Spinal cord (tissue), 10 donors: ENCODE data around the gene AMER2. TPM values are rescaled to one million over a fixed set of nuclear protein-coding genes. Genes with fewer than 3 reads are reported as not detected.

Experiments
- DNase-seq, 6 donors: peaks; one replicate each; pipeline versions ENCODE4 v3.0.0 to v3.0.0-alpha.2; 2013 to 2015; ENCODE audit warnings: low spot score in 6 of 6, low read depth in 4 of 6
- H3K27ac ChIP-seq: one replicate; pipeline ENCODE4 v1.5.1; 2013; ENCODE audit warnings: low read depth, low read length, control low read depth
- H3K27me3 ChIP-seq: one replicate; pipeline ENCODE4 v1.6.1; 2013; ENCODE audit warnings: low read length; ENCODE audit not compliant: control insufficient read depth, insufficient read depth
- H3K36me3 ChIP-seq: one replicate; pipeline ENCODE4 v1.6.1; 2013; ENCODE audit warnings: low read length; ENCODE audit not compliant: control insufficient read depth, insufficient read depth
- H3K4me1 ChIP-seq: one replicate; pipeline ENCODE4 v1.6.1; 2013; ENCODE audit warnings: low read length; ENCODE audit not compliant: control insufficient read depth, insufficient read depth
- H3K4me3 ChIP-seq: one replicate; pipeline ENCODE4 v1.5.1; 2013; ENCODE audit warnings: low read depth, low read length, control low read depth
- H3K9me3 ChIP-seq: one replicate; pipeline ENCODE4 v1.6.1; 2013; ENCODE audit warnings: low read length; ENCODE audit not compliant: control insufficient read depth, insufficient read depth
- WGBS: methylation state at CpG from one replicate; pipeline ENCODE4 v1.1.5; 2013; ENCODE audit warnings: missing lambda C conversion rate; ENCODE audit not compliant: insufficient coverage; 5-methylcytosine and 5-hydroxymethylcytosine counted together
- polyA plus RNA-seq, 2 donors: library from polyadenylated mRNA; unstranded; fragments of 120-200 nt; gene quantifications; one replicate each; pipeline ENCODE4 v1.2.1, GENCODE V29; 2013; ENCODE audit not compliant: insufficient read length in 2 of 2
- small RNA-seq: library from RNA; depleted of rRNA; stranded (forward); fragments of <200 nt; gene quantifications from one replicate; pipeline ENCODE3, GENCODE V24; 2014; ENCODE audit warnings: low replicate concordance
- total RNA-seq, 2 donors: library from RNA; depleted of rRNA in 1 of 2; stranded (reverse); fragments of 120-200 nt in 1 of 2; fragments of >200 nt in 1 of 2; gene quantifications; one replicate each; pipeline versions ENCODE4 v1.2.3 to v1.2.4, GENCODE V29; 2013 to 2014
- donor health status: healthy.

Gene AMER2
- total and polyA plus RNA-seq, 4 donors: 21.0 to 81.6 (median 35.5) TPM

DNA sequence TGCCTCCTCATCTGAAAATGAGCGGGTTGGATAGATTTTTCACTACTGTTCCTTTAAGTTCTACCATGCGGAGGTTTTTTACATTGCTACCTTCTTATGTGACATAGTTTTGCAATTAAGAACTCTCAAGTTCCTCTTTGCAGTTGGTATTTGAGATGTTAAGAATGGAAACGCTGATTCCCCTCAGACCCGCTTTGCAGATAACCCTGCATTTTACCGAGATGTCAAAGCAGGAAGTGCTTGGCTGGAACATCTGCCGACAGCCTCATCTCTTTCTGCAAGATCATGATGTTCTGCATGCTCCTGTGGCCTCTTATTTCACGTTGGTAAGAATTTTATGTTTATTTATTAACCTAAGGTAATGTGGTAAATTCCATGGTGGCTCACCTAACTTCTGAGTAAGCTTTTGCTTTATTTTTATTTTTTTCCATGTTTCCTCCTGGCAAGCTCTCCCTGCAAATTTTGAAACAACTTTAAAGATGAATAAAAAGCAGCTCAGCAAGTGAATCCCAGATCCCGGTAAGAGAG is 53.6 kb downstream of the AMER2 start:
- Histone ChIP-seq H3K27me3 (no peaks in the 10 kb centered on the region), H3K4me3 (no peak overlapping the region), H3K27ac (no peak overlapping the region), H3K9me3 (peaks cover 2% of the 10 kb centered on the region), H3K36me3 (no peaks in the 10 kb centered on the region), H3K4me1 (peaks cover 6% of the 10 kb centered on the region)
- peak in 1 of 6 donors; percentile 67 for DNase-seq
- 80% methylated on average over 1 of the region's 8 CpGs for WGBS

DNA sequence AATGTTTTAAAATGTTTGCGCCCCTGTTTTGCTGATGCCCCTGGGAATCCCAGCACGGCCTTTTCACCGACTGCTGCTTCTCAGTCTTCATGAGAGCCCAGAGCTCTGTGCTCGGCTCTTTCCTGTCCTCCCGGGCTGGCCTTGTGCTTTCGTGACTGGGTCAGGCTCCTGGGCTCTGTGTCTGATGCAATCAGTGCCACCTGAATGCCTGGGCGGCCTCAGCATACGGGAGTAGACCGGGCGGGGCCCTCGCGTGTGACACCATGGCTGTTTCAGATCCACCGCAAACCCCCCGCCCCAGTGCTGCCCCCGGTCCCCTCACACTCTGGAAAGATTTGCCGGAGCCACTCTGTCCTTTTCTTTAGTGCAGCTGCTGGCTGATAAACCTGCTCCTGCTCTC is 54.8 kb downstream of the AMER2 start:
- 90% methylated on average over 15 of the region's 16 CpGs for WGBS
- H3K27ac ChIP-seq: no peak overlapping the region

DNA sequence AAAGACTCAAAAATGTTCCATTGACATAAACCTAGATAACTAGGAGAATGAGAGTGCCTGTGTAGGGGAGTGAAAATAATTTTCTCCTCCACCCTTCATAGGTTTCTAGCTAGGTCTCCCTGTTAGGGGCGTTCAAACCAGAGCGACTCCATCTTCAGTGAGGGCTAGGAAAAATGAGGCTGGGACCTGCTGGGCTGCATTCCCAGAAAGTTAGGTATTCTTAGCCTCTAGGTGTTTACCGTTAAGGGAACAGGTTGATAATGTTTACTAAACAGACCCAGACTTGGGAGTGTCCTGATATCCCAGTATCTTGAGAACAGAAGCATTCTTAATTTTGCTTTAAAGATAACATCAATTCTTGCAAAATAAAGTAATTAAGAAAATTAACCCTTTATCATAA is 56.0 kb downstream of the AMER2 start:
- H3K36me3 ChIP-seq: no peaks in the 10 kb centered on the region
- no peak overlapping the region for H3K27ac ChIP-seq
- H3K27me3 ChIP-seq: no peaks in the 10 kb centered on the region
- peaks cover 6% of the 10 kb centered on the region for H3K4me1 ChIP-seq
- no peak for DNase-seq
- H3K4me3 ChIP-seq: no peak overlapping the region
- H3K9me3 ChIP-seq: no peaks in the 10 kb centered on the region
- no CpG with 5 or more reads among the region's 3 CpGs for WGBS

More for the DNA sequence above, 54.8 kb downstream of the AMER2 start:
- no peaks in the 10 kb centered on the region for H3K36me3 ChIP-seq
- H3K4me1 ChIP-seq: peaks cover 6% of the 10 kb centered on the region
- peaks cover 2% of the 10 kb centered on the region for H3K9me3 ChIP-seq
- H3K4me3 ChIP-seq: no peak overlapping the region
- no peak for DNase-seq
- H3K27me3 ChIP-seq: no peaks in the 10 kb centered on the region

DNA sequence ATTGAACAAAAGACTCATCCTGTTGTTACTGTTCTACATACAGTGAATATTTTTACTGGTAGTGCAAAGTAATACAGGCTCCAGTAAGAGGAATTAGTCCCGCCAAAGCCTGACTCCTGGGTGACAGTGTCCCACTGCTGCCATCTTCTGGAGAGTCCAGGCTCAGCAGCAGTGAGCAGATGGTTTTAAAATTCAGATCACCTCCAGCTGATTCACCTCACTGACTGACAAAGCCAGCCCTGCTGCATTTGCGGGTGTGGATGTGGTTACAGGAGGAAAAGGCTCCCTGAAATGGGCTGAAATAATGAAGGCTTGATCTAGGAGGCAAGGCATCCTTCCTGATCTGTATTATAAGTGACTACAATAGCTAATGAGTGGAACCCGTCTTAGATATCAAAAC is 57.9 kb downstream of the AMER2 start:
- Histone ChIP-seq H3K4me1 (peaks cover 6% of the 10 kb centered on the region), H3K9me3 (no peaks in the 10 kb centered on the region), H3K27ac (no peak overlapping the region), H3K36me3 (no peaks in the 10 kb centered on the region), H3K27me3 (no peaks in the 10 kb centered on the region), H3K4me3 (no peak overlapping the region)
- DNase-seq: peak in 5 of 6 donors; percentile 76 to 97 (median 82)
- WGBS: 0% methylated on average over 1 of the region's 3 CpGs

DNA sequence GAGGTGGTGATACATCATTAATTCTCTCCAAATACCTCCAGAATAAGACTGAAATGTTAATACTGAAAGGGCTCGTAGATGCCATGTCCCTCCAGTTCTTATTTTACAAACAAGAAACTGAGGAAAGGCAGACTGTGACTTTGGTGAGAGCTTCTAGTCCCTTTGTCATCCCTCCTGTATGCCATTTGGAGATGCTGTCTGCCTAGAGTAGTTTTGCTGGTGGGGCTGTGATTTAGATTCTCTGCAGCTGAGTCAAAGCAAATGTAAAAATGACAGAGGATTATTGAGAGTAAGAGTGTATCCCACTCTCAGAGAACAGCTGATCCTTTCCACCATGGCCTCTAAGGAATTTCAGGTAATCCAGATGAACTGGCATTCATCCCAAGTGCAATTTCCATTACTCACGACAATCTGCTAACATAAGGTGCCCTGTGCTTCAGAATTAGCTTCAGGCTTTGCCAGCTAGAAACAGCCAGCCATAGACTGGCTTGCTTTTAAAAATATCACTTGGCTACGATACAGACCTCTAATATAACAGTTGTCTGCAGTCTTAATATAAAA is 59.3 kb downstream of the AMER2 start:
- 83% methylated on average over 1 of the region's 3 CpGs for WGBS
- H3K4me3 ChIP-seq: no peak overlapping the region
- peak in 2 of 6 donors; percentile 57 to 67 for DNase-seq
- no peak overlapping the region for H3K27ac ChIP-seq
- H3K9me3 ChIP-seq: no peaks in the 10 kb centered on the region
- no peaks in the 10 kb centered on the region for H3K36me3 ChIP-seq
- no peaks in the 10 kb centered on the region for H3K27me3 ChIP-seq
- H3K4me1 ChIP-seq: peaks cover 6% of the 10 kb centered on the region

Small RNA genes lying within 50 kb of the gene (small RNA-seq; reads per million reads assigned to genes)
- gene AL359757.1 (not detected), gene AL359757.2 (not detected)

Other genes with a start within 250 kb of the AMER2 start
- gene PABPC3, start 76.2 kb downstream of the AMER2 start, total RNA-seq: under 1 TPM; 0.28 to 0.50 TPM
- gene PABPC3, start 76.2 kb downstream of the AMER2 start, polyA plus RNA-seq: 1 to 10 TPM in 1 of 2 donors, under 1 TPM in 1; 0.99 to 1.3 TPM
- gene MTMR6, start 115.2 kb upstream of the AMER2 start, total RNA-seq: 10 to 100 TPM; 16.3 to 41.4 TPM
- gene MTMR6, start 115.2 kb upstream of the AMER2 start, polyA plus RNA-seq: 10 to 100 TPM; 19.9 TPM
- gene NUP58, start 129.3 kb upstream of the AMER2 start, total RNA-seq: 10 to 100 TPM; 52.3 to 89.5 TPM
- 10 to 100 TPM; 37.6 to 39.9 TPM for gene NUP58, start 129.3 kb upstream of the AMER2 start, polyA plus RNA-seq
- 10 to 100 TPM; 14.9 to 59.0 TPM for gene ATP8A2, start 199.7 kb upstream of the AMER2 start, total RNA-seq
- 10 to 100 TPM; 26.4 to 29.6 TPM for gene ATP8A2, start 199.7 kb upstream of the AMER2 start, polyA plus RNA-seq